H9 (cell line): Measurements from ENCODE around the gene SIN3B. TPM values are rescaled to one million over a fixed set of nuclear protein-coding genes. Genes with fewer than 3 reads are reported as not detected.

Source experiments
- DNase-seq: peaks from one replicate; pipeline ENCODE4 v3.0.0-alpha.2; 2017
- H2AFZ ChIP-seq: one replicate; pipeline ENCODE4 v1.6.1; 2013; ENCODE audit warnings: mild to moderate bottlenecking, low read length, control low read depth, moderate library complexity
- H2AK5ac ChIP-seq: 2 replicates; pipeline ENCODE4 v1.6.1; 2013; ENCODE audit warnings: low read length, control low read depth, mixed read lengths; ENCODE audit not compliant: insufficient read length
- H2BK120ac ChIP-seq: one replicate; pipeline ENCODE4 v1.6.1; 2013; ENCODE audit warnings: low read depth, mild to moderate bottlenecking, low read length, control low read depth, inconsistent platforms; ENCODE audit not compliant: poor library complexity, severe bottlenecking
- H2BK12ac ChIP-seq: 2 replicates; pipeline ENCODE4 v1.6.1; 2013; ENCODE audit warnings: low read length, control low read depth, mixed read lengths, low read depth; ENCODE audit not compliant: insufficient read length
- H2BK15ac ChIP-seq: 2 replicates; pipeline ENCODE4 v1.6.1; 2013; ENCODE audit warnings: low read depth, low read length, control low read depth
- H2BK20ac ChIP-seq: one replicate; pipeline ENCODE4 v1.6.1; 2013; ENCODE audit warnings: low read depth, mild to moderate bottlenecking, low read length, control low read depth, inconsistent platforms; ENCODE audit not compliant: poor library complexity, severe bottlenecking
- H2BK5ac ChIP-seq: 2 replicates; pipeline ENCODE4 v1.6.1; 2013; ENCODE audit warnings: low read length, control low read depth, mixed read lengths; ENCODE audit not compliant: insufficient read length
- H3K14ac ChIP-seq: 2 replicates; pipeline ENCODE4 v1.6.1; 2013; ENCODE audit warnings: low read length, control low read depth; ENCODE audit not compliant: insufficient read depth
- H3K18ac ChIP-seq: 2 replicates; pipeline ENCODE4 v1.6.1; 2013; ENCODE audit warnings: low read depth, mild to moderate bottlenecking, mixed read lengths, low read length, control low read depth; ENCODE audit not compliant: insufficient read length
- H3K23ac ChIP-seq: 2 replicates; pipeline ENCODE4 v1.6.1; 2013; ENCODE audit warnings: low read length, control low read depth, mixed read lengths, low read depth; ENCODE audit not compliant: insufficient read length
- H3K23me2 ChIP-seq: 2 replicates; pipeline ENCODE4 v1.6.1; 2013; ENCODE audit warnings: low read depth, mild to moderate bottlenecking, mixed read lengths, low read length, control low read depth; ENCODE audit not compliant: insufficient read length, poor library complexity, severe bottlenecking
- H3K27ac ChIP-seq: 2 replicates; pipeline ENCODE4 v1.5.1; 2013; ENCODE audit warnings: low read length, control low read depth, mixed read lengths, low read depth; ENCODE audit not compliant: insufficient read length
- H3K27me3 ChIP-seq: 2 replicates; pipeline ENCODE4 v1.6.1; 2013; ENCODE audit warnings: low read length, control low read depth, inconsistent platforms; ENCODE audit not compliant: insufficient read depth
- H3K4ac ChIP-seq: 2 replicates; pipeline ENCODE4 v1.6.1; 2013; ENCODE audit warnings: low read depth, mild to moderate bottlenecking, control low read depth, inconsistent platforms, low read length, moderate library complexity
- H3K4me1 ChIP-seq: 2 replicates; pipeline ENCODE4 v1.6.1; 2013; ENCODE audit warnings: low read length, control low read depth, inconsistent platforms; ENCODE audit not compliant: insufficient read depth
- H3K4me2 ChIP-seq: 2 replicates; pipeline ENCODE4 v1.6.1; 2013; ENCODE audit warnings: low read length, control low read depth, mixed read lengths; ENCODE audit not compliant: insufficient read length, insufficient read depth
- H3K56ac ChIP-seq: 2 replicates; pipeline ENCODE4 v1.6.1; 2013; ENCODE audit warnings: low read depth, mild to moderate bottlenecking, mixed read lengths, low read length, control low read depth; ENCODE audit not compliant: insufficient read length
- H3K79me1 ChIP-seq: 2 replicates; pipeline ENCODE4 v1.6.1; 2013; ENCODE audit warnings: low read depth, mild to moderate bottlenecking, moderate library complexity, low read length, control low read depth, inconsistent platforms; ENCODE audit not compliant: insufficient read depth, poor library complexity, severe bottlenecking
- H3K79me2 ChIP-seq: 2 replicates; pipeline ENCODE4 v1.6.1; 2013; ENCODE audit warnings: low read length, control low read depth, inconsistent platforms; ENCODE audit not compliant: insufficient read depth
- H3K9ac ChIP-seq: 2 replicates; pipeline ENCODE4 v1.6.1; 2013; ENCODE audit warnings: low read length, control low read depth, mixed read lengths; ENCODE audit not compliant: insufficient read length; ENCODE audit errors: extremely low read depth
- H3K9me3 ChIP-seq: one replicate; pipeline ENCODE4 v1.6.1; 2013; ENCODE audit warnings: low read depth, low read length, inconsistent platforms; ENCODE audit not compliant: control insufficient read depth
- H3T11ph ChIP-seq: one replicate; pipeline ENCODE4 v1.6.1; 2013; ENCODE audit warnings: mild to moderate bottlenecking, low read length, control low read depth, inconsistent platforms
- H4K20me1 ChIP-seq: one replicate; pipeline ENCODE4 v1.6.1; 2013; ENCODE audit not compliant: control insufficient read depth, insufficient read length, insufficient read depth
- H4K5ac ChIP-seq: 2 replicates; pipeline ENCODE4 v1.6.1; 2013; ENCODE audit warnings: low read depth, mild to moderate bottlenecking, mixed read lengths, low read length, control low read depth; ENCODE audit not compliant: insufficient read length
- H4K8ac ChIP-seq: replicated peaks from 2 replicates; pipeline ENCODE4 v1.6.1; 2013; ENCODE audit warnings: low read length, control low read depth, mixed read lengths, low read depth; ENCODE audit not compliant: insufficient read length
- H4K91ac ChIP-seq: 2 replicates; pipeline ENCODE4 v1.6.1; 2013; ENCODE audit warnings: low read depth, mild to moderate bottlenecking, moderate library complexity, mixed read lengths, low read length, control low read depth; ENCODE audit not compliant: insufficient read length
- H3K27ac Mint-ChIP-seq, 3 experiments: 2 replicates in 2 of 3; 3 replicates in 1 of 3; pipeline ENCODE4 v1.8.0; 2020 to 2021; ENCODE audit warnings: mixed read lengths in 3 of 3, mild to moderate bottlenecking in 1 of 3, moderate library complexity in 1 of 3
- H3K27me3 Mint-ChIP-seq: 2 replicates; pipeline ENCODE4 v1.8.0; 2021; ENCODE audit warnings: low read depth, mild to moderate bottlenecking, moderate library complexity, mixed read lengths
- H3K36me3 Mint-ChIP-seq, 3 experiments: 2 replicates in 2 of 3; 3 replicates in 1 of 3; pipeline ENCODE4 v1.8.0; 2020 to 2021; ENCODE audit warnings: low read depth in 3 of 3, mixed read lengths in 3 of 3; ENCODE audit not compliant: insufficient read depth in 1 of 3
- H3K4me1 Mint-ChIP-seq, 2 experiments: 2 replicates each; pipeline ENCODE4 v1.8.0; 2020; ENCODE audit warnings: mixed read lengths in 2 of 2
- H3K4me3 Mint-ChIP-seq, 2 experiments: 2 replicates in 1 of 2; 3 replicates in 1 of 2; pipeline ENCODE4 v1.8.0; 2020 to 2021; ENCODE audit warnings: mild to moderate bottlenecking in 2 of 2, mixed read lengths in 2 of 2, moderate library complexity in 1 of 2
- H3K9me3 Mint-ChIP-seq, 2 experiments: 2 replicates in 1 of 2; 3 replicates in 1 of 2; pipeline ENCODE4 v1.8.0; 2020; ENCODE audit warnings: mild to moderate bottlenecking in 2 of 2, mixed read lengths in 2 of 2, moderate library complexity in 1 of 2
- WGBS: extraction: QIAGEN DNeasy Blood & Tissue Kit; methylation state at CpG from one replicate; pipeline ENCODE4 v1.1.7; 2013; ENCODE audit warnings: missing lambda C conversion rate, low lambda C conversion rate, mixed read lengths; ENCODE audit not compliant: insufficient read length; ENCODE audit errors: extremely low coverage; 5-methylcytosine and 5-hydroxymethylcytosine counted together
- total RNA-seq: library from RNA; stranded (reverse); gene quantifications from 2 replicates; pipeline ENCODE4 v1.2.1, GENCODE V29; 2021
- TF ChIP-seq, protein P1 (sequence below): fragments of 200-600 bp; sonication (generic); conservative IDR thresholded peaks from 3 replicates; pipeline ENCODE4 v1.8.0; 2021; ENCODE audit warnings: antibody characterized with exemption, mild to moderate bottlenecking

Gene SIN3B
- total RNA-seq, 1 experiment from 2014 or later: 72.7 TPM

- Histone ChIP-seq H2AFZ (no peak overlapping the region), H3K79me2 (no peaks in the 10 kb centered on the region), H3K18ac (no peak overlapping the region), H2BK15ac (no peak overlapping the region), H3K27me3 (no peaks in the 10 kb centered on the region), H3K4ac (no peak overlapping the region), H3K56ac (no peak overlapping the region), H3K4me1 (no peaks in the 10 kb centered on the region; the same call in 1 of the 2 replicates), H3K9ac (no peak overlapping the region), H3K23ac (no peak overlapping the region), H2AK5ac (no peak overlapping the region), H3K27ac (no peak overlapping the region), H3T11ph (no peak overlapping the region), H2BK12ac (no peak overlapping the region), H4K5ac (no peak overlapping the region), H4K20me1 (no peaks in the 10 kb centered on the region), H3K14ac (no peak overlapping the region), H2BK20ac (no peak overlapping the region), H3K9me3 (no peaks in the 10 kb centered on the region), H4K8ac (no peak overlapping the region), H4K91ac (no peak overlapping the region), H2BK120ac (no peak overlapping the region), H3K4me2 (no peak overlapping the region), H3K23me2 (peaks cover 5% of the 10 kb centered on the region), H3K79me1 (peaks cover 9% of the 10 kb centered on the region), H2BK5ac (no peak overlapping the region)
- H3K9me3 Mint-ChIP-seq: no peaks in the 10 kb centered on the region; a peak in 1 of 5 replicates
- peak overlapping the region in 1 of 3 experiments; percentile 46; a peak in 1 of 7 replicates for H3K27ac Mint-ChIP-seq
- no peak for DNase-seq
- peak overlapping the region; percentile 8 to 10; a peak in 2 of 5 replicates for H3K4me3 Mint-ChIP-seq
- peaks cover 28 to 52% (median 52%) of the 10 kb centered on the region in 3 experiments for H3K36me3 Mint-ChIP-seq
- peaks cover 5% of the 10 kb centered on the region for H3K27me3 Mint-ChIP-seq
- no CpG with 5 or more reads among the region's 9 CpGs for WGBS
- TF ChIP-seq, protein P1, sequence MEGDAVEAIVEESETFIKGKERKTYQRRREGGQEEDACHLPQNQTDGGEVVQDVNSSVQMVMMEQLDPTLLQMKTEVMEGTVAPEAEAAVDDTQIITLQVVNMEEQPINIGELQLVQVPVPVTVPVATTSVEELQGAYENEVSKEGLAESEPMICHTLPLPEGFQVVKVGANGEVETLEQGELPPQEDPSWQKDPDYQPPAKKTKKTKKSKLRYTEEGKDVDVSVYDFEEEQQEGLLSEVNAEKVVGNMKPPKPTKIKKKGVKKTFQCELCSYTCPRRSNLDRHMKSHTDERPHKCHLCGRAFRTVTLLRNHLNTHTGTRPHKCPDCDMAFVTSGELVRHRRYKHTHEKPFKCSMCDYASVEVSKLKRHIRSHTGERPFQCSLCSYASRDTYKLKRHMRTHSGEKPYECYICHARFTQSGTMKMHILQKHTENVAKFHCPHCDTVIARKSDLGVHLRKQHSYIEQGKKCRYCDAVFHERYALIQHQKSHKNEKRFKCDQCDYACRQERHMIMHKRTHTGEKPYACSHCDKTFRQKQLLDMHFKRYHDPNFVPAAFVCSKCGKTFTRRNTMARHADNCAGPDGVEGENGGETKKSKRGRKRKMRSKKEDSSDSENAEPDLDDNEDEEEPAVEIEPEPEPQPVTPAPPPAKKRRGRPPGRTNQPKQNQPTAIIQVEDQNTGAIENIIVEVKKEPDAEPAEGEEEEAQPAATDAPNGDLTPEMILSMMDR: no peak
- peaks cover 18 to 19% of the 10 kb centered on the region in 2 experiments for H3K4me1 Mint-ChIP-seq
These were observed 2.3 kb downstream of the SIN3B start for GRCh38 chr19:16831531-16831930.
